HEK293 (cell line): ENCODE results near the gene PLA2G4C.

Experiments
- CTCF ChIP-seq: fragments of 450-650 bp; formaldehyde crosslinking; IDR thresholded peaks from 2 replicates; pipeline ENCODE4 v1.5.1; 2016; ENCODE audit warnings: missing biosample characterization, missing genetic modification characterization
- MYNN ChIP-seq: fragments of 450-650 bp; formaldehyde crosslinking; IDR thresholded peaks from 2 replicates; pipeline ENCODE4 v1.5.1; 2016; ENCODE audit warnings: missing biosample characterization, missing genetic modification characterization, borderline replicate concordance
- ZBTB21 ChIP-seq: fragments of 450-650 bp; formaldehyde crosslinking; IDR thresholded peaks from 2 replicates; pipeline ENCODE4 v1.5.1; 2017; ENCODE audit warnings: missing biosample characterization, missing genetic modification characterization
- ZNF112 ChIP-seq: fragments of 450-650 bp; formaldehyde crosslinking; IDR thresholded peaks from 2 replicates; pipeline ENCODE4 v1.5.0; 2017; ENCODE audit warnings: missing biosample characterization, missing genetic modification characterization
- ZNF274 ChIP-seq, 2 experiments: fragments of 200-500 bp in 1 of 2; fragments of 450-650 bp in 1 of 2; sonication (Bioruptor generic) in 1 of 2; formaldehyde crosslinking in 1 of 2; IDR thresholded peaks; 2 replicates each; pipeline versions ENCODE4 v1.5.1 to v1.6.1; 2014 to 2016; ENCODE audit warnings: borderline replicate concordance in 1 of 2, inconsistent platforms in 1 of 2, low read length in 1 of 2, missing biosample characterization in 1 of 2, missing genetic modification characterization in 1 of 2
- ZNF529 ChIP-seq: fragments of 450-650 bp; formaldehyde crosslinking; IDR thresholded peaks from 2 replicates; pipeline ENCODE4 v1.5.1; 2017; ENCODE audit warnings: missing genetic modification characterization, missing biosample characterization; ENCODE audit not compliant: insufficient replicate concordance

- TF ChIP-seq CTCF (tag by site-specific recombination) (no peak), ZNF529 (no peak), MYNN (tag by site-specific recombination) (no peak), ZNF274 (IDR thresholded peaks at IDR 0.05; ENCODE audit: low read length) (no peak), ZNF274 (tag by site-specific recombination; IDR thresholded peaks at IDR 0.05; ENCODE audit: borderline replicate concordance) (no peak), ZNF112 (tag by site-specific recombination) (no peak), ZBTB21 (tag by site-specific recombination) (no peak)
These were observed 87.6 kb downstream of the PLA2G4C start for GRCh38 chr19:48023011-48023410.
